HG03066 (cell line): ENCODE results near the gene NOD2.

Source experiments
- ATAC-seq: cut with Tn5 transposase; IDR thresholded peaks from one replicate; pipeline ENCODE4 v1.9.1; 2021; ENCODE audit warnings: low read depth; ENCODE audit not compliant: unreplicated experiment

The NOD2 gene

GRCh38 chr16:50690177-50690576, 3.2 kb upstream of the NOD2 start:
- ATAC-seq: no peak

GRCh38 chr16:50692644-50692998, 785 bp upstream of the NOD2 start:
- no peak for ATAC-seq

- no peak for ATAC-seq
Observed at GRCh38 chr16:50694206-50694605, 800 bp downstream of the NOD2 start.

GRCh38 chr16:50695017-50696000, 1.9 kb downstream of the NOD2 start:
- no peak for ATAC-seq

- ATAC-seq: peak; percentile 29
Observed at GRCh38 chr16:50696126-50696525, 2.7 kb downstream of the NOD2 start.

GRCh38 chr16:50696575-50697420, 3.4 kb downstream of the NOD2 start:
- peak; percentile 50 for ATAC-seq

- ATAC-seq: no peak
Observed at GRCh38 chr16:50697421-50697715, 4.0 kb downstream of the NOD2 start.

- peak; percentile 36 for ATAC-seq
Observed at GRCh38 chr16:50697881-50698767, 4.7 kb downstream of the NOD2 start.

- ATAC-seq: no peak
Observed at GRCh38 chr16:50699326-50700159, 6.1 kb downstream of the NOD2 start.

- no peak for ATAC-seq
Observed at GRCh38 chr16:50702725-50703124, 9.3 kb downstream of the NOD2 start.

- ATAC-seq: no peak
Observed at GRCh38 chr16:50704245-50704644, 10.8 kb downstream of the NOD2 start.

- no peak for ATAC-seq
Observed at GRCh38 chr16:50705436-50706110, 12.2 kb downstream of the NOD2 start.

GRCh38 chr16:50706250-50706649, 12.8 kb downstream of the NOD2 start:
- no peak for ATAC-seq

- ATAC-seq: no peak
Observed at GRCh38 chr16:50708373-50709060, 15.1 kb downstream of the NOD2 start.

- ATAC-seq: no peak
Observed at GRCh38 chr16:50709061-50709684, 15.8 kb downstream of the NOD2 start.

- no peak for ATAC-seq
Observed at GRCh38 chr16:50709980-50710379, 16.6 kb downstream of the NOD2 start.

- no peak for ATAC-seq
Observed at GRCh38 chr16:50711040-50711439, 17.6 kb downstream of the NOD2 start.

GRCh38 chr16:50711862-50712559, 18.6 kb downstream of the NOD2 start:
- ATAC-seq: no peak
